Measurements from ENCODE around the gene B9D1. TPM values are rescaled to one million over a fixed set of nuclear protein-coding genes. Genes with fewer than 3 reads are reported as not detected.

B9D1 gene
- total RNA-seq, 2 experiments from 2014 or later, result 21.1 to 38.1 TPM

GRCh38 chr17:19371259-19372010, 8.9 kb upstream of the B9D1 start:
- Histone ChIP-seq H3K4me3 (ENCODE audit: low read depth, low read length, poor library complexity, severe bottlenecking) (no peak overlapping the region), H3K9me2 (ENCODE audit: insufficient read depth, low read length) (no peaks in the 10 kb centered on the region), H3K27ac (ENCODE audit: low read depth, low read length, poor library complexity, severe bottlenecking) (no peak overlapping the region), H3K9me3 (ENCODE audit: low read length) (no peaks in the 10 kb centered on the region), H3K4me1 (ENCODE audit: insufficient read depth, low read length, poor library complexity, severe bottlenecking) (peaks cover 31% of the 10 kb centered on the region), H2AFZ (ENCODE audit: low read length) (no peak overlapping the region), H4K20me1 (ENCODE audit: insufficient read depth, low read length) (no peaks in the 10 kb centered on the region), H3K4me2 (ENCODE audit: low read length) (no peak overlapping the region), H3K79me2 (ENCODE audit: insufficient read depth, low read depth, low read length) (no peaks in the 10 kb centered on the region), H3K36me3 (ENCODE audit: insufficient read depth, low read length) (no peaks in the 10 kb centered on the region)
- no peak for DNase-seq (ENCODE audit: low spot score)
- ChIA-PET POLR2A (interaction anchor here (0.6 kb wide), 2 partner anchors 21 to 139 kb away, joined by 3 to 5 read pairs; no protein-coding TSS in a partner anchor), CTCF (ENCODE audit: unreplicated experiment) (no interaction called here)
- TF ChIP-seq EZH2phosphoT487 (IDR thresholded peaks at IDR 0.05; ENCODE audit: borderline replicate concordance, low read depth, low read length) (no peak), CTCF (conservative IDR thresholded peaks at IDR 0.05; ENCODE audit: low read length) (no peak)
- intact Hi-C loops (cut with micrococcal nuclease; ENCODE audit: unreplicated experiment), result loop anchor here (10.0 kb wide), 1 partner anchor 273 kb away; the partner anchor contains the start of gene ALDH3A2
- BruUV-seq (replicated peaks), result no TSS peak

GRCh38 chr17:19370493-19370960, 8.0 kb upstream of the B9D1 start:
- POLR2A ChIA-PET, result interaction anchor here (0.6 to 1.6 kb wide), 2 partner anchors 17 to 140 kb away, joined by 3 read pairs; no protein-coding TSS in a partner anchor
- H4K20me1 ChIP-seq (ENCODE audit: insufficient read depth, low read length), result no peaks in the 10 kb centered on the region
- TF ChIP-seq EZH2phosphoT487 (IDR thresholded peaks at IDR 0.05; ENCODE audit: borderline replicate concordance, low read depth, low read length) (no peak), CTCF (conservative IDR thresholded peaks at IDR 0.05; ENCODE audit: low read length) (no peak)
- no peak overlapping the region for H3K27ac ChIP-seq (ENCODE audit: low read depth, low read length, poor library complexity, severe bottlenecking)
- H3K9me3 ChIP-seq (ENCODE audit: low read length), result no peaks in the 10 kb centered on the region
- DNase-seq (ENCODE audit: low spot score), result no peak
- H3K36me3 ChIP-seq (ENCODE audit: insufficient read depth, low read length), result no peaks in the 10 kb centered on the region
- H3K79me2 ChIP-seq (ENCODE audit: insufficient read depth, low read depth, low read length), result no peaks in the 10 kb centered on the region
- CTCF ChIA-PET (ENCODE audit: unreplicated experiment), result no interaction called here
- no peak overlapping the region for H3K4me2 ChIP-seq (ENCODE audit: low read length)
- H3K4me1 ChIP-seq (ENCODE audit: insufficient read depth, low read length, poor library complexity, severe bottlenecking), result peaks cover 25% of the 10 kb centered on the region
- intact Hi-C loops (cut with micrococcal nuclease; ENCODE audit: unreplicated experiment), result loop anchor here (10.0 kb wide), 1 partner anchor 274 kb away; the partner anchor contains the start of gene ALDH3A2
- BruUV-seq (replicated peaks), result no TSS peak
- no peak overlapping the region for H3K4me3 ChIP-seq (ENCODE audit: low read depth, low read length, poor library complexity, severe bottlenecking)
- H2AFZ ChIP-seq (ENCODE audit: low read length), result no peak overlapping the region
- H3K9me2 ChIP-seq (ENCODE audit: insufficient read depth, low read length), result no peaks in the 10 kb centered on the region

Measured in OCI-LY7 (cell line).